Fibroblast of mammary gland (primary cell): ENCODE data around the gene AP2A1.

ENCODE experiments used
- DNase-seq: peaks from one replicate; pipeline ENCODE4 v3.0.0-alpha.2; 2010; ENCODE audit warnings: low read depth
- H3K4me3 ChIP-seq: 2 replicates; pipeline ENCODE4 v1.5.1; 2011; ENCODE audit warnings: low read depth, mild to moderate bottlenecking, low read length, moderate library complexity; ENCODE audit not compliant: control insufficient read depth
- CTCF ChIP-seq: conservative IDR thresholded peaks from 2 replicates; pipeline ENCODE4 v1.5.1; 2011; ENCODE audit warnings: low read depth, low read length, inconsistent platforms; ENCODE audit not compliant: control insufficient read depth, insufficient read depth

The AP2A1 gene

GRCh38 chr19:49848938-49849337 is 82.1 kb downstream of the AP2A1 start:
- no peak for DNase-seq
- H3K4me3 ChIP-seq = no peak overlapping the region
- no peak for TF ChIP-seq CTCF

- peak overlapping the region; percentile 81 for H3K4me3 ChIP-seq
- TF ChIP-seq CTCF = no peak
- DNase-seq = no peak
These were observed 82.8 kb downstream of the AP2A1 start for GRCh38 chr19:49849433-49850220.

GRCh38 chr19:49850221-49850486 is 83.4 kb downstream of the AP2A1 start:
- TF ChIP-seq CTCF = no peak
- peak overlapping the region; percentile 81 for H3K4me3 ChIP-seq
- DNase-seq = no peak

- TF ChIP-seq CTCF = no peak
These were observed 83.9 kb downstream of the AP2A1 start, which contains the start of gene PTOV1 for GRCh38 chr19:49850487-49851342. TSS of gene PTOV1 (plus strand) at chr19:49851159.

GRCh38 chr19:49851456-49852259 is 84.9 kb downstream of the AP2A1 start:
- no peak for DNase-seq
- no peak for TF ChIP-seq CTCF
- H3K4me3 ChIP-seq = peak overlapping the region; percentile 81

More at GRCh38 chr19:49850487-49851342, 83.9 kb downstream of the AP2A1 start, which contains the start of gene PTOV1:
- peak within 1 kb of the TSS; percentile 81 for H3K4me3 ChIP-seq
- peak; percentile 89 for DNase-seq

- TF ChIP-seq CTCF = no peak
- peak overlapping the region; percentile 81 for H3K4me3 ChIP-seq
- peak; percentile 31 for DNase-seq
These were observed 85.9 kb downstream of the AP2A1 start for GRCh38 chr19:49852631-49853126.
